Measurements from ENCODE around the gene TSN. TPM values are rescaled to one million over a fixed set of nuclear protein-coding genes. Genes with fewer than 3 reads are reported as not detected.
A peak's percentile ranks its signal among the peaks of the same experiment; 100 is the strongest.
"Not testable (repeated sequence)": the region's sequence is repeated elsewhere in the genome, so short reads cannot be mapped to it uniquely, and the experiment has no call there.

TSN gene
- total RNA-seq, 1 experiment from 2014 or later: 102 TPM

- no peak overlapping the region for H2BK20ac ChIP-seq (ENCODE audit: low read depth, low read length, poor library complexity, severe bottlenecking)
- peaks cover 3% of the 10 kb centered on the region; the same call in 1 of the 2 replicates for H3K4me1 ChIP-seq (ENCODE audit: insufficient read depth, low read length)
- DNase-seq: peak; percentile 74
- H3K9me3 Mint-ChIP-seq: peaks cover 8 to 12% of the 10 kb centered on the region in 2 experiments
- H3K23ac ChIP-seq (ENCODE audit: insufficient read length, low read depth, low read length): no peak overlapping the region
- no peak overlapping the region for H3K14ac ChIP-seq (ENCODE audit: insufficient read depth, low read length)
- no peak overlapping the region for H2BK15ac ChIP-seq (ENCODE audit: low read depth, low read length)
- H4K5ac ChIP-seq (ENCODE audit: insufficient read length, low read depth, low read length): no peak overlapping the region
- WGBS (ENCODE audit: extremely low coverage, insufficient read length, low lambda C conversion rate): no CpG with 5 or more reads among the region's 17 CpGs
- no peak overlapping the region for H2BK120ac ChIP-seq (ENCODE audit: low read depth, low read length, poor library complexity, severe bottlenecking)
- no peaks in the 10 kb centered on the region for H3K23me2 ChIP-seq (ENCODE audit: insufficient read length, low read depth, low read length, poor library complexity, severe bottlenecking)
- peaks cover 0 to 16% (median 9%) of the 10 kb centered on the region in 3 experiments; a peak in 4 of 7 replicates for H3K36me3 Mint-ChIP-seq (ENCODE audit: insufficient read depth in 1 of 3, low read depth in 3 of 3)
- H2AFZ ChIP-seq (ENCODE audit: low read length): no peak overlapping the region
- H3K4ac ChIP-seq (ENCODE audit: low read depth, low read length): no peak overlapping the region
- H3K27me3 ChIP-seq (ENCODE audit: insufficient read depth, low read length): no peaks in the 10 kb centered on the region
- TF ChIP-seq CTCF (conservative IDR thresholded peaks at IDR 0.05): peak; percentile 83
- H3K4me1 Mint-ChIP-seq: peaks cover 43 to 47% of the 10 kb centered on the region in 2 experiments
- no peak overlapping the region for H3K4me3 Mint-ChIP-seq
- H3K79me1 ChIP-seq (ENCODE audit: insufficient read depth, low read depth, low read length, poor library complexity, severe bottlenecking): no peaks in the 10 kb centered on the region
- no peak overlapping the region for H3K56ac ChIP-seq (ENCODE audit: insufficient read length, low read depth, low read length)
- H3T11ph ChIP-seq (ENCODE audit: low read length): no peak overlapping the region
- peak overlapping the region in 1 of 3 experiments; percentile 19; a peak in 1 of 7 replicates for H3K27ac Mint-ChIP-seq
- H2BK5ac ChIP-seq (ENCODE audit: insufficient read length, low read length): no peak overlapping the region
- H4K8ac ChIP-seq (replicated peaks; ENCODE audit: insufficient read length, low read depth, low read length): no peak overlapping the region
- H3K27me3 Mint-ChIP-seq (ENCODE audit: low read depth): no peaks in the 10 kb centered on the region; the same call in 1 of the 2 replicates
- no peak overlapping the region for H3K27ac ChIP-seq (ENCODE audit: insufficient read length, low read depth, low read length)
- H3K4me2 ChIP-seq (ENCODE audit: insufficient read depth, insufficient read length, low read length): no peak overlapping the region
- no peak overlapping the region for H2BK12ac ChIP-seq (ENCODE audit: insufficient read length, low read depth, low read length)
- no peaks in the 10 kb centered on the region for H3K79me2 ChIP-seq (ENCODE audit: insufficient read depth, low read length)
- no peak overlapping the region for H2AK5ac ChIP-seq (ENCODE audit: insufficient read length, low read length)
- H3K9me3 ChIP-seq (ENCODE audit: control insufficient read depth, low read depth, low read length): no peaks in the 10 kb centered on the region
- H4K20me1 ChIP-seq (ENCODE audit: control insufficient read depth, insufficient read depth, insufficient read length): no peaks in the 10 kb centered on the region
- H4K91ac ChIP-seq (ENCODE audit: insufficient read length, low read depth, low read length): no peak overlapping the region
- no peak overlapping the region for H3K18ac ChIP-seq (ENCODE audit: insufficient read length, low read depth, low read length)
- no peak overlapping the region for H3K9ac ChIP-seq (ENCODE audit: extremely low read depth, insufficient read length, low read length)
Observed at GRCh38 chr2:121810959-121811853, 55.8 kb downstream of the TSN start.

- H2BK120ac ChIP-seq (ENCODE audit: low read depth, low read length, poor library complexity, severe bottlenecking); H4K20me1 ChIP-seq (ENCODE audit: control insufficient read depth, insufficient read depth, insufficient read length); H2AK5ac ChIP-seq (ENCODE audit: insufficient read length, low read length); H3K27me3 Mint-ChIP-seq (ENCODE audit: low read depth); H3K4ac ChIP-seq (ENCODE audit: low read depth, low read length); H3K4me1 ChIP-seq (ENCODE audit: insufficient read depth, low read length); H3K4me2 ChIP-seq (ENCODE audit: insufficient read depth, insufficient read length, low read length); H3T11ph ChIP-seq (ENCODE audit: low read length); H3K27ac ChIP-seq (ENCODE audit: insufficient read length, low read depth, low read length); H3K9ac ChIP-seq (ENCODE audit: extremely low read depth, insufficient read length, low read length); H4K5ac ChIP-seq (ENCODE audit: insufficient read length, low read depth, low read length); H3K79me1 ChIP-seq (ENCODE audit: insufficient read depth, low read depth, low read length, poor library complexity, severe bottlenecking); H3K23ac ChIP-seq (ENCODE audit: insufficient read length, low read depth, low read length); H2BK20ac ChIP-seq (ENCODE audit: low read depth, low read length, poor library complexity, severe bottlenecking); H3K27me3 ChIP-seq (ENCODE audit: insufficient read depth, low read length); H2AFZ ChIP-seq (ENCODE audit: low read length); H3K4me3 Mint-ChIP-seq; H4K8ac ChIP-seq (replicated peaks; ENCODE audit: insufficient read length, low read depth, low read length); H3K18ac ChIP-seq (ENCODE audit: insufficient read length, low read depth, low read length); H2BK5ac ChIP-seq (ENCODE audit: insufficient read length, low read length); H3K14ac ChIP-seq (ENCODE audit: insufficient read depth, low read length); H3K79me2 ChIP-seq (ENCODE audit: insufficient read depth, low read length); H3K9me3 ChIP-seq (ENCODE audit: control insufficient read depth, low read depth, low read length); H2BK15ac ChIP-seq (ENCODE audit: low read depth, low read length); H3K23me2 ChIP-seq (ENCODE audit: insufficient read length, low read depth, low read length, poor library complexity, severe bottlenecking); H3K56ac ChIP-seq (ENCODE audit: insufficient read length, low read depth, low read length); H4K91ac ChIP-seq (ENCODE audit: insufficient read length, low read depth, low read length); H2BK12ac ChIP-seq (ENCODE audit: insufficient read length, low read depth, low read length): not testable (repeated sequence)
- peaks cover 0 to 21% (median 9%) of the 10 kb centered on the region in 3 experiments; a peak in 5 of 7 replicates for H3K36me3 Mint-ChIP-seq (ENCODE audit: insufficient read depth in 1 of 3, low read depth in 3 of 3)
- H3K4me1 Mint-ChIP-seq: peaks cover 44 to 45% of the 10 kb centered on the region in 2 experiments
- peak overlapping the region in 1 of 3 experiments; percentile 71; a peak in 1 of 7 replicates for H3K27ac Mint-ChIP-seq
- H3K9me3 Mint-ChIP-seq: peaks cover 8 to 19% of the 10 kb centered on the region in 2 experiments
- peak; percentile 47 for DNase-seq
- no CpG with 5 or more reads among the region's 3 CpGs for WGBS (ENCODE audit: extremely low coverage, insufficient read length, low lambda C conversion rate)
Observed at GRCh38 chr2:121813083-121813482, 57.6 kb downstream of the TSN start.
